HUES64 (cell line): ENCODE data around the gene SEMA3C.

ENCODE experiments used
- H3K27ac ChIP-seq: 2 replicates; pipeline ENCODE4 v1.7.0; 2013; ENCODE audit warnings: low read depth, low read length, inconsistent platforms
- H3K27me3 ChIP-seq: 2 replicates; pipeline ENCODE4 v1.6.1; 2013; ENCODE audit warnings: mild to moderate bottlenecking, low read length; ENCODE audit not compliant: insufficient read depth
- H3K36me3 ChIP-seq: 2 replicates; pipeline ENCODE4 v1.6.1; 2013; ENCODE audit warnings: mild to moderate bottlenecking, low read length; ENCODE audit not compliant: insufficient read depth
- H3K4me1 ChIP-seq: 2 replicates; pipeline ENCODE4 v1.6.1; 2013; ENCODE audit warnings: mild to moderate bottlenecking, low read length, moderate library complexity; ENCODE audit not compliant: insufficient read depth
- H3K4me3 ChIP-seq: 2 replicates; pipeline ENCODE4 v1.5.1; 2013; ENCODE audit warnings: mild to moderate bottlenecking, low read length, moderate library complexity
- H3K9ac ChIP-seq: 2 replicates; pipeline ENCODE4 v1.6.1; 2013; ENCODE audit warnings: mild to moderate bottlenecking, low read depth, low read length
- H3K9me3 ChIP-seq: 2 replicates; pipeline ENCODE4 v1.6.1; 2013; ENCODE audit warnings: low read depth, low read length; ENCODE audit not compliant: insufficient read depth
- WGBS: fragments of 150-250, 120-280 bp; methylation state at CpG from one replicate; pipeline ENCODE4 v1.1.7; 2013; ENCODE audit warnings: missing lambda C conversion rate; 5-methylcytosine and 5-hydroxymethylcytosine counted together

SEMA3C gene

GRCh38 chr7:80705130-80705781, 213.6 kb downstream of the SEMA3C start:
- H3K27ac ChIP-seq = no peak overlapping the region
- no peaks in the 10 kb centered on the region for H3K4me1 ChIP-seq
- WGBS = 81% methylated on average over 1 of the region's 2 CpGs
- no peaks in the 10 kb centered on the region for H3K9me3 ChIP-seq
- no peaks in the 10 kb centered on the region for H3K36me3 ChIP-seq
- H3K4me3 ChIP-seq = no peak overlapping the region
- no peak overlapping the region for H3K9ac ChIP-seq
- H3K27me3 ChIP-seq = no peaks in the 10 kb centered on the region

- 95% methylated on average over 1 of the region's 1 CpG for WGBS
- H3K9ac ChIP-seq = no peak overlapping the region
- H3K4me3 ChIP-seq = no peak overlapping the region
- H3K27me3 ChIP-seq = no peaks in the 10 kb centered on the region
- H3K9me3 ChIP-seq = no peaks in the 10 kb centered on the region
- H3K4me1 ChIP-seq = no peaks in the 10 kb centered on the region
- H3K27ac ChIP-seq = no peak overlapping the region
- H3K36me3 ChIP-seq = no peaks in the 10 kb centered on the region
Measured at GRCh38 chr7:80703272-80703671, 215.6 kb downstream of the SEMA3C start.

- Histone ChIP-seq H3K4me1 (no peaks in the 10 kb centered on the region), H3K36me3 (no peaks in the 10 kb centered on the region), H3K9ac (no peak overlapping the region), H3K27ac (no peak overlapping the region), H3K9me3 (no peaks in the 10 kb centered on the region), H3K27me3 (no peaks in the 10 kb centered on the region), H3K4me3 (no peak overlapping the region)
- WGBS = 92% methylated on average over 4 of the region's 4 CpGs
Measured at GRCh38 chr7:80699721-80700256, 219.1 kb downstream of the SEMA3C start.

GRCh38 chr7:80699045-80699638, 219.7 kb downstream of the SEMA3C start:
- Histone ChIP-seq H3K4me3 (no peak overlapping the region), H3K27me3 (no peaks in the 10 kb centered on the region), H3K27ac (no peak overlapping the region), H3K9me3 (no peaks in the 10 kb centered on the region), H3K36me3 (no peaks in the 10 kb centered on the region), H3K9ac (no peak overlapping the region), H3K4me1 (no peaks in the 10 kb centered on the region)
- WGBS = 23% methylated on average over 5 of the region's 5 CpGs
